Osteocyte (in vitro differentiated cells): ENCODE measurements around the gene DDX39A. TPM values are rescaled to one million over a fixed set of nuclear protein-coding genes. Genes with fewer than 3 reads are reported as not detected.

Source experiments
- DNase-seq: peaks from one replicate; pipeline ENCODE4 v3.0.0; 2021; ENCODE audit warnings: mixed read lengths; ENCODE audit not compliant: unreplicated experiment; ENCODE audit errors: extremely low spot score
- H3K27ac Mint-ChIP-seq: one replicate; pipeline ENCODE4 v1.8.0; 2021; ENCODE audit warnings: mild to moderate bottlenecking, mixed read lengths; ENCODE audit not compliant: unreplicated experiment
- H3K27me3 Mint-ChIP-seq: one replicate; pipeline ENCODE4 v1.8.0; 2021; ENCODE audit warnings: mixed read lengths; ENCODE audit not compliant: unreplicated experiment
- H3K36me3 Mint-ChIP-seq: one replicate; pipeline ENCODE4 v1.8.0; 2021; ENCODE audit warnings: mixed read lengths; ENCODE audit not compliant: unreplicated experiment
- H3K4me1 Mint-ChIP-seq: one replicate; pipeline ENCODE4 v1.8.0; 2021; ENCODE audit warnings: mixed read lengths; ENCODE audit not compliant: unreplicated experiment
- H3K4me3 Mint-ChIP-seq: one replicate; pipeline ENCODE4 v1.8.0; 2021; ENCODE audit warnings: mild to moderate bottlenecking, moderate library complexity, mixed read lengths; ENCODE audit not compliant: unreplicated experiment
- H3K9me3 Mint-ChIP-seq: one replicate; pipeline ENCODE4 v1.8.0; 2021; ENCODE audit warnings: mixed read lengths; ENCODE audit not compliant: unreplicated experiment
- CTCF ChIP-seq: fragments of 200-600 bp; sonication (generic); IDR thresholded peaks from 2 replicates; pipeline ENCODE4 v1.5.0; 2021; ENCODE audit warnings: antibody characterized with exemption, mild to moderate bottlenecking, moderate library complexity
- total RNA-seq: library from RNA; stranded (reverse); gene quantifications from 2 replicates; pipeline ENCODE4 v1.2.1, GENCODE V29; 2021

Gene DDX39A
- total RNA-seq, 1 donor from 2014 or later = 71.0 TPM

- H3K27ac Mint-ChIP-seq = no peak overlapping the region
- TF ChIP-seq CTCF = no peak
- peaks cover 26% of the 10 kb centered on the region for H3K4me1 Mint-ChIP-seq
- H3K4me3 Mint-ChIP-seq = no peak overlapping the region
- peaks cover 20% of the 10 kb centered on the region for H3K36me3 Mint-ChIP-seq
- no peak for DNase-seq
- H3K27me3 Mint-ChIP-seq = no peaks in the 10 kb centered on the region
- no peaks in the 10 kb centered on the region for H3K9me3 Mint-ChIP-seq
These were observed 22.1 kb upstream of the DDX39A start for GRCh38 chr19:14441041-14441938.

GRCh38 chr19:14440049-14440448, 20.9 kb upstream of the DDX39A start:
- no peak for DNase-seq
- no peaks in the 10 kb centered on the region for H3K27me3 Mint-ChIP-seq
- peak overlapping the region; percentile 31 for H3K27ac Mint-ChIP-seq

GRCh38 chr19:14439014-14439413, 19.9 kb upstream of the DDX39A start:
- DNase-seq = no peak
- no peaks in the 10 kb centered on the region for H3K27me3 Mint-ChIP-seq
- H3K4me1 Mint-ChIP-seq = peaks cover 43% of the 10 kb centered on the region
- H3K9me3 Mint-ChIP-seq = no peaks in the 10 kb centered on the region
- H3K27ac Mint-ChIP-seq = no peak overlapping the region
- peaks cover 11% of the 10 kb centered on the region for H3K36me3 Mint-ChIP-seq
- TF ChIP-seq CTCF = no peak
- H3K4me3 Mint-ChIP-seq = no peak overlapping the region

More at GRCh38 chr19:14440049-14440448, 20.9 kb upstream of the DDX39A start:
- H3K4me1 Mint-ChIP-seq = peaks cover 32% of the 10 kb centered on the region
- H3K9me3 Mint-ChIP-seq = no peaks in the 10 kb centered on the region
- TF ChIP-seq CTCF = no peak
- peaks cover 16% of the 10 kb centered on the region for H3K36me3 Mint-ChIP-seq
- no peak overlapping the region for H3K4me3 Mint-ChIP-seq

GRCh38 chr19:14437578-14438140, 18.5 kb upstream of the DDX39A start:
- H3K9me3 Mint-ChIP-seq = no peaks in the 10 kb centered on the region
- no peak for TF ChIP-seq CTCF
- H3K4me1 Mint-ChIP-seq = peaks cover 44% of the 10 kb centered on the region
- H3K27me3 Mint-ChIP-seq = no peaks in the 10 kb centered on the region
- DNase-seq = no peak
- H3K27ac Mint-ChIP-seq = peak overlapping the region; percentile 38
- peaks cover 4% of the 10 kb centered on the region for H3K36me3 Mint-ChIP-seq
- no peak overlapping the region for H3K4me3 Mint-ChIP-seq

- Mint-ChIP-seq H3K4me3 (peak overlapping the region; percentile 79), H3K27me3 (peaks cover 7% of the 10 kb centered on the region), H3K36me3 (no peaks in the 10 kb centered on the region), H3K27ac (peak overlapping the region; percentile 83), H3K9me3 (no peaks in the 10 kb centered on the region), H3K4me1 (peaks cover 50% of the 10 kb centered on the region)
- no peak for DNase-seq
- no peak for TF ChIP-seq CTCF
These were observed 16.3 kb upstream of the DDX39A start for GRCh38 chr19:14435320-14436050.
